IMR-90 (cell line): Measurements from ENCODE around the gene THOC6. TPM values are rescaled to one million over a fixed set of nuclear protein-coding genes. Genes with fewer than 3 reads are reported as not detected.

Experiments
- ATAC-seq: fragments of 200-7000 bp; cut with Tn5 transposase; 2 replicates; pipeline ENCODE4 v1.9.1; 2020; ENCODE audit warnings: low read depth, mild to moderate bottlenecking, moderate library complexity
- BruUV-seq: library from RNA; stranded (reverse); fragments of 400-500 nt; replicated peaks from 2 replicates; lab custom pipeline; 2021; lab: Mats Ljungman, UMichigan
- CTCF ChIA-PET: fragments of 300-600 bp; formaldehyde crosslinking; extraction: SDS; loops from one replicate; lab custom pipeline; 2021; ENCODE audit warnings: antibody characterized with exemption; lab: Yijun Ruan, JAX
- POLR2A ChIA-PET: fragments of 300-600 bp; sonication (Branson Sonifier 250); formaldehyde crosslinking; loops from one replicate; lab custom pipeline; 2022; ENCODE audit warnings: antibody characterized with exemption; ENCODE audit not compliant: unreplicated experiment; lab: Charles Lee
- DNase-seq: peaks from one replicate; pipeline ENCODE4 v3.0.0; 2013
- H2AFZ ChIP-seq: replicated peaks from 2 replicates; pipeline ENCODE3; 2013; ENCODE audit warnings: low read length, mild to moderate bottlenecking; ENCODE audit not compliant: poor library complexity
- H2AK5ac ChIP-seq: 2 replicates; pipeline ENCODE4 v1.6.1; 2013; ENCODE audit warnings: low read depth, low read length, inconsistent platforms
- H2AK9ac ChIP-seq: replicated peaks from 2 replicates; pipeline ENCODE3; 2013; ENCODE audit warnings: mild to moderate bottlenecking, low read depth, low read length, moderate library complexity; ENCODE audit not compliant: poor library complexity
- H2BK120ac ChIP-seq: 2 replicates; pipeline ENCODE4 v1.6.1; 2013; ENCODE audit warnings: low read depth, low read length, inconsistent platforms
- H2BK15ac ChIP-seq: 3 replicates; pipeline ENCODE4 v1.6.1; 2013; ENCODE audit warnings: low read depth, low read length, inconsistent platforms
- H2BK20ac ChIP-seq: 2 replicates; pipeline ENCODE4 v1.6.1; 2013; ENCODE audit warnings: low read depth, mild to moderate bottlenecking, inconsistent platforms, low read length, moderate library complexity
- H2BK5ac ChIP-seq: 2 replicates; pipeline ENCODE4 v1.6.1; 2013; ENCODE audit warnings: mild to moderate bottlenecking, low read depth, low read length, inconsistent platforms; ENCODE audit not compliant: poor library complexity, severe bottlenecking
- H3K14ac ChIP-seq: replicated peaks from 2 replicates; pipeline ENCODE4 v1.6.1; 2013; ENCODE audit warnings: low read depth, low read length, inconsistent platforms
- H3K18ac ChIP-seq: 2 replicates; pipeline ENCODE4 v1.6.1; 2013; ENCODE audit warnings: low read depth, low read length, control low read depth
- H3K23ac ChIP-seq: 2 replicates; pipeline ENCODE4 v1.6.1; 2013; ENCODE audit warnings: low read depth, low read length, inconsistent platforms
- H3K27ac ChIP-seq: 2 replicates; pipeline ENCODE4 v1.5.1; 2013; ENCODE audit warnings: mild to moderate bottlenecking, control low read depth, low read length; ENCODE audit not compliant: insufficient read depth
- H3K27me3 ChIP-seq: 2 replicates; pipeline ENCODE4 v1.6.1; 2013; ENCODE audit warnings: low read length; ENCODE audit not compliant: control insufficient read depth, insufficient read depth
- H3K36me3 ChIP-seq: 2 replicates; pipeline ENCODE4 v1.6.1; 2013; ENCODE audit warnings: low read length, mixed read lengths; ENCODE audit not compliant: control insufficient read depth, insufficient read depth
- H3K4ac ChIP-seq: 2 replicates; pipeline ENCODE4 v1.6.1; 2013; ENCODE audit warnings: low read depth, low read length, inconsistent platforms
- H3K4me1 ChIP-seq: 2 replicates; pipeline ENCODE4 v1.6.1; 2013; ENCODE audit warnings: low read length, mixed read lengths; ENCODE audit not compliant: control insufficient read depth, insufficient read depth
- H3K4me2 ChIP-seq: 2 replicates; pipeline ENCODE4 v1.6.1; 2013; ENCODE audit warnings: low read depth, mild to moderate bottlenecking, control low read depth, low read length, moderate library complexity
- H3K4me3 ChIP-seq: 2 replicates; pipeline ENCODE4 v1.5.1; 2013; ENCODE audit warnings: low read depth, mild to moderate bottlenecking, control low read depth, low read length, moderate library complexity; ENCODE audit not compliant: insufficient read depth
- H3K56ac ChIP-seq: 2 replicates; pipeline ENCODE4 v1.6.1; 2013; ENCODE audit warnings: low read length, inconsistent platforms; ENCODE audit not compliant: insufficient read depth; ENCODE audit errors: extremely low read depth
- H3K79me1 ChIP-seq, 2 experiments: 2 replicates each; pipeline ENCODE4 v1.6.1; 2013; ENCODE audit warnings: low read length in 2 of 2, inconsistent platforms in 1 of 2, low read depth in 1 of 2
- H3K9ac ChIP-seq: 2 replicates; pipeline ENCODE4 v1.6.1; 2013; ENCODE audit warnings: low read depth, low read length, control low read depth
- H3K9me1 ChIP-seq: 2 replicates; pipeline ENCODE4 v1.6.1; 2013; ENCODE audit warnings: low read length, inconsistent platforms; ENCODE audit not compliant: insufficient read depth
- H3K9me3 ChIP-seq: 2 replicates; pipeline ENCODE4 v1.6.1; 2013; ENCODE audit warnings: low read length; ENCODE audit not compliant: control insufficient read depth, insufficient read depth
- H4K20me1 ChIP-seq: 2 replicates; pipeline ENCODE4 v1.6.1; 2013; ENCODE audit warnings: low read length, inconsistent platforms; ENCODE audit not compliant: insufficient read depth
- H4K5ac ChIP-seq: 2 replicates; pipeline ENCODE4 v1.6.1; 2013; ENCODE audit warnings: mild to moderate bottlenecking, low read depth, low read length, control low read depth
- H4K8ac ChIP-seq, 2 experiments: 2 replicates each; pipeline ENCODE4 v1.6.1; 2013; ENCODE audit warnings: low read depth in 2 of 2, low read length in 2 of 2, control low read depth in 1 of 2, inconsistent platforms in 1 of 2
- H4K91ac ChIP-seq: 2 replicates; pipeline ENCODE4 v1.6.1; 2013; ENCODE audit warnings: low read depth, low read length, inconsistent platforms; ENCODE audit not compliant: insufficient read depth
- ELK1 ChIP-seq: fragments of 150-350 bp; IDR thresholded peaks from 2 replicates; pipeline ENCODE4 v1.6.1; 2016; ENCODE audit warnings: low read depth, mild to moderate bottlenecking, low read length, moderate library complexity, borderline replicate concordance
- MXI1 ChIP-seq: IDR thresholded peaks from 2 replicates; pipeline ENCODE4 v1.6.1; 2012; ENCODE audit warnings: low read depth, mild to moderate bottlenecking, low read length, moderate library complexity, borderline replicate concordance
- WGBS, 2 experiments: methylation state at CpG; one replicate each; pipeline versions ENCODE4 v1.1.5 to v1.1.7; 2013; ENCODE audit warnings: missing lambda C conversion rate in 2 of 2; ENCODE audit not compliant: insufficient read length in 1 of 2; ENCODE audit errors: extremely low coverage in 2 of 2; 5-methylcytosine and 5-hydroxymethylcytosine counted together
- dilution Hi-C: fragments of 300-500 bp; cut with HindIII; formaldehyde crosslinking; loops from one replicate; pipeline ENCODE4 v1.14.3; 2018; ENCODE audit warnings: low sequenced_read_pairs; ENCODE audit not compliant: unreplicated experiment
- in situ Hi-C: fragments of 300-500 bp; cut with MboI; formaldehyde crosslinking; loops from 3 replicates; pipeline ENCODE4 v1.14.3; 2019; ENCODE audit warnings: low sequenced_read_pairs, inconsistent platforms, mixed read lengths
- intact Hi-C: fragments of 100-400 bp; cut with micrococcal nuclease; formaldehyde crosslinking; loops from 2 replicates; pipeline ENCODE4 v1.10.0; 2022
- polyA plus RNA-seq, 3 experiments: library from polyadenylated mRNA; depleted of rRNA; stranded (reverse); fragments of >200 nt; gene quantifications; 2 replicates each; pipeline ENCODE4 v1.2.3, GENCODE V29; 2012; ENCODE audit warnings: low replicate concordance in 1 of 3
- total RNA-seq: library from RNA; depleted of rRNA; stranded (reverse); fragments of >200 nt; gene quantifications from 2 replicates; pipeline ENCODE4 v1.2.3, GENCODE V29; 2012

Gene THOC6
- total and polyA plus RNA-seq, 2 of the 4 experiments (the other 2 are of a cell fraction), result 16.8 to 23.1 TPM

DNA sequence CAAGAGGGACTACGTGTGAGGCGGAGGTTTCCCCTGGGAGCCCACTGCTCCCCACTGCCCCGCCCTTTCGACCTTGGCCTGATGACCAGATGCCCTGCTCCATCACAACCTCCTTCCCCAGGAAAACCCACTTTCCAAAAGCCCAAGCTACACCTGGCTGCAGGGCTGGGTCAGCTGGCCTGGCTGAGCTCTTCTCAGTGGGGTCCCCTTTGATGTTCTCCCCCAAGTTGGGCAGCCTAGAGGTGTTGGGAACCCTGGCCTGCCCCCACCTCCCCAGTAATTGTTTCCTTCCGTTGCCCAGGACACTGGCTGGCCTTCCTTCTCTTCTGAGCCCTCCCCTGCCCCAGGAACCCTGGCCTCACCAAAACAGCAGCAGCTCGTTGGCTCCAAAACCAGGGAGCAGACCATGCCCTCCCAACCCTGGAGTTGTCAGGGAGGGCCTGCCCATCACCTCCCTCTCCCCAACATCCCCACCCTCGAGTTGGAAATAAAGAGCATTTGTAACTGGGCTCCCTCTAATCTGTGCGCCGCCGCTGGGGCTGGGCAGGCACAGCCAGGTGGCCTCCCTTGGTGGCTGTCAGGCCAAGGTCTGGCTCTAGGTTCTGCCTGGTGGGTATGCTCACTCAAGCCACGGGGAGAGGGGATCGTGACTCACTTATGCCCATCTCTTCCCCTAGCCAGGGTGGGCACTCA is 9.7 kb upstream of the THOC6 start:
- intact Hi-C loops (no loop called here), dilution Hi-C loops (no loop called here), in situ Hi-C loops (no loop called here)
- no peak for DNase-seq
- no peak overlapping the region for H2AK5ac ChIP-seq
- ChIA-PET POLR2A (no interaction called here), CTCF (no interaction called here)
- H3K4ac ChIP-seq, result no peak overlapping the region
- H2BK120ac ChIP-seq, result no peak overlapping the region
- H3K4me1 ChIP-seq, result peaks cover 3% of the 10 kb centered on the region; the same call in 1 of the 2 replicates
- H4K91ac ChIP-seq, result no peak overlapping the region
- H2BK20ac ChIP-seq, result no peak overlapping the region
- H3K56ac ChIP-seq, result no peak overlapping the region
- no peak overlapping the region for H3K4me2 ChIP-seq
- 33% methylated on average over 1 of the region's 12 CpGs; no CpG with 5 or more reads in 1 of the 2 experiments for WGBS, 2 experiments
- H3K23ac ChIP-seq, result no peak overlapping the region
- no TSS peak for BruUV-seq
- H4K20me1 ChIP-seq, result peaks cover 4% of the 10 kb centered on the region; the same call in 1 of the 2 replicates
- no peaks in the 10 kb centered on the region for H3K9me3 ChIP-seq
- no peak overlapping the region for H2BK15ac ChIP-seq
- no peak overlapping the region for H2BK5ac ChIP-seq
- H3K18ac ChIP-seq, result no peak overlapping the region
- no peak overlapping the region for H2AK9ac ChIP-seq
- no peak for ATAC-seq
- no peak overlapping the region for H3K14ac ChIP-seq
- H2AFZ ChIP-seq, result no peak overlapping the region
- no peak overlapping the region for H3K9ac ChIP-seq
- H3K4me3 ChIP-seq, result no peak overlapping the region
- no peaks in the 10 kb centered on the region for H3K9me1 ChIP-seq
- H4K5ac ChIP-seq, result no peak overlapping the region
- H3K27ac ChIP-seq, result no peak overlapping the region
- peaks cover 36% of the 10 kb centered on the region for H3K27me3 ChIP-seq
- H3K79me1 ChIP-seq, result no peaks in the 10 kb centered on the region
- H3K36me3 ChIP-seq, result no peaks in the 10 kb centered on the region
- no peak overlapping the region for H4K8ac ChIP-seq
- no peak for TF ChIP-seq ELK1
- no peak for TF ChIP-seq MXI1
